Adipocyte (in vitro differentiated cells): ENCODE data around the gene TAT.
"Not testable (repeated sequence)": the region's sequence is repeated elsewhere in the genome, so short reads cannot be mapped to it uniquely, and the experiment has no call there.

ENCODE experiments used
- DNase-seq: peaks from one replicate; pipeline ENCODE4 v3.0.0-alpha.2; 2015; ENCODE audit warnings: low read depth
- H3K27me3 ChIP-seq: replicated peaks from 2 replicates; pipeline ENCODE4 v1.7.0; 2013; ENCODE audit warnings: mild to moderate bottlenecking, low read length, moderate library complexity; ENCODE audit not compliant: control insufficient read depth, insufficient read depth
- H3K36me3 ChIP-seq: 2 replicates; pipeline ENCODE4 v1.7.0; 2013; ENCODE audit warnings: low read length, mild to moderate bottlenecking, moderate library complexity; ENCODE audit not compliant: control insufficient read depth, insufficient read depth, severe bottlenecking
- H3K4me1 ChIP-seq: 2 replicates; pipeline ENCODE4 v1.7.0; 2013; ENCODE audit warnings: mild to moderate bottlenecking, low read length, moderate library complexity; ENCODE audit not compliant: control insufficient read depth, insufficient read depth
- H3K4me3 ChIP-seq: 2 replicates; pipeline ENCODE4 v1.7.0; 2013; ENCODE audit warnings: mild to moderate bottlenecking, low read length, moderate library complexity
- H3K9ac ChIP-seq: 2 replicates; pipeline ENCODE4 v1.7.0; 2013; ENCODE audit warnings: mild to moderate bottlenecking, low read length, moderate library complexity
- H3K9me3 ChIP-seq: 2 replicates; pipeline ENCODE4 v1.7.0; 2013; ENCODE audit warnings: mild to moderate bottlenecking, low read length, moderate library complexity; ENCODE audit not compliant: control insufficient read depth

Gene TAT

GRCh38 chr16:71576971-71577370 is at the start of gene TAT:
TSS of gene TAT (minus strand) at chr16:71577092. CDS start at chr16:71576415, 677 bp downstream.
- DNase-seq: no peak
- Histone ChIP-seq H3K9me3 (no peaks in the 10 kb centered on the region), H3K9ac (no peak within 1 kb of the TSS), H3K4me1 (no peaks in the 10 kb centered on the region), H3K4me3 (no peak within 1 kb of the TSS), H3K36me3 (no peaks in the 10 kb centered on the region), H3K27me3 (peaks cover 25% of the 10 kb centered on the region)

GRCh38 chr16:71626018-71626857 is 49.3 kb upstream of the TAT start, which contains the start of gene MARVELD3:
TSS of gene MARVELD3 (plus strand) at chr16:71626184. CDS start at chr16:71626230, 46 bp downstream.
- Histone ChIP-seq H3K4me1 (peaks cover 8% of the 10 kb centered on the region), H3K27me3 (peaks cover 15% of the 10 kb centered on the region)
- DNase-seq: peak; percentile 16

GRCh38 chr16:71625113-71625850 is 48.4 kb upstream of the TAT start:
- no peak for DNase-seq
- Histone ChIP-seq H3K27me3 (peaks cover 20% of the 10 kb centered on the region), H3K9me3 (peaks cover 3% of the 10 kb centered on the region), H3K36me3 (no peaks in the 10 kb centered on the region), H3K4me1 (peaks cover 8% of the 10 kb centered on the region), H3K9ac (no peak overlapping the region), H3K4me3 (no peak overlapping the region)

More at GRCh38 chr16:71626018-71626857, 49.3 kb upstream of the TAT start, which contains the start of gene MARVELD3:
- peak within 1 kb of the TSS; percentile 68 for H3K4me3 ChIP-seq
- no peak within 1 kb of the TSS for H3K9ac ChIP-seq
- H3K36me3 ChIP-seq: no peaks in the 10 kb centered on the region
- peaks cover 3% of the 10 kb centered on the region for H3K9me3 ChIP-seq

- peaks cover 22% of the 10 kb centered on the region for H3K27me3 ChIP-seq
- H3K9ac ChIP-seq: no peak overlapping the region
- peaks cover 7% of the 10 kb centered on the region for H3K9me3 ChIP-seq
- H3K4me3 ChIP-seq: no peak overlapping the region
- no peak for DNase-seq
- H3K36me3 ChIP-seq: no peaks in the 10 kb centered on the region
- H3K4me1 ChIP-seq: peaks cover 8% of the 10 kb centered on the region
These were observed 46.7 kb upstream of the TAT start for GRCh38 chr16:71623597-71623996.

GRCh38 chr16:71622088-71622487 is 45.2 kb upstream of the TAT start:
- Histone ChIP-seq H3K4me3 (no peak overlapping the region), H3K36me3 (no peaks in the 10 kb centered on the region), H3K9me3 (peaks cover 7% of the 10 kb centered on the region), H3K27me3 (peaks cover 22% of the 10 kb centered on the region), H3K4me1 (peaks cover 8% of the 10 kb centered on the region), H3K9ac (no peak overlapping the region)
- no peak for DNase-seq

GRCh38 chr16:71618429-71618828 is 41.5 kb upstream of the TAT start:
- no peak overlapping the region for H3K9ac ChIP-seq
- H3K36me3 ChIP-seq: no peaks in the 10 kb centered on the region
- DNase-seq: no peak
- H3K27me3 ChIP-seq: peaks cover 14% of the 10 kb centered on the region
- no peaks in the 10 kb centered on the region for H3K4me1 ChIP-seq
- peaks cover 7% of the 10 kb centered on the region for H3K9me3 ChIP-seq
- no peak overlapping the region for H3K4me3 ChIP-seq

- H3K9ac ChIP-seq, H3K9me3 ChIP-seq, H3K36me3 ChIP-seq, H3K4me3 ChIP-seq, H3K4me1 ChIP-seq, DNase-seq: not testable (repeated sequence)
- peaks cover 12% of the 10 kb centered on the region for H3K27me3 ChIP-seq
These were observed 38.1 kb upstream of the TAT start for GRCh38 chr16:71614956-71615355.

- Histone ChIP-seq H3K9me3 (no peaks in the 10 kb centered on the region), H3K4me1 (no peaks in the 10 kb centered on the region), H3K36me3 (no peaks in the 10 kb centered on the region), H3K4me3 (no peak overlapping the region), H3K9ac (no peak overlapping the region), H3K27me3 (peaks cover 5% of the 10 kb centered on the region)
- DNase-seq: peak; percentile 76
These were observed 34.3 kb upstream of the TAT start for GRCh38 chr16:71610936-71611871.

- DNase-seq: no peak
- no peaks in the 10 kb centered on the region for H3K36me3 ChIP-seq
These were observed 33.6 kb upstream of the TAT start for GRCh38 chr16:71610447-71610846.

GRCh38 chr16:71609066-71609465 is 32.2 kb upstream of the TAT start:
- H3K36me3 ChIP-seq: no peaks in the 10 kb centered on the region
- H3K9me3 ChIP-seq: no peaks in the 10 kb centered on the region
- no peak overlapping the region for H3K9ac ChIP-seq
- H3K4me3 ChIP-seq: no peak overlapping the region
- no peak for DNase-seq
- H3K4me1 ChIP-seq: no peaks in the 10 kb centered on the region
- peaks cover 5% of the 10 kb centered on the region for H3K27me3 ChIP-seq

More at GRCh38 chr16:71610447-71610846, 33.6 kb upstream of the TAT start:
- Histone ChIP-seq H3K27me3 (peaks cover 5% of the 10 kb centered on the region), H3K4me3 (no peak overlapping the region), H3K4me1 (no peaks in the 10 kb centered on the region), H3K9ac (no peak overlapping the region), H3K9me3 (no peaks in the 10 kb centered on the region)
